Prostate gland (tissue), 2 donors: Measurements from ENCODE around the gene WFS1.

ENCODE experiments used
- CTCF ChIP-seq, 4 experiments: fragments of 200-600 bp in 2 of 4; fragments of 450-650 bp in 2 of 4; sonication (generic) in 2 of 4; IDR thresholded peaks; 1 replicate in 3 of 4; 2 replicates in 1 of 4; pipeline ENCODE4 v1.5.1; 2016 to 2019; ENCODE audit warnings: antibody characterized with exemption in 4 of 4, mild to moderate bottlenecking in 2 of 4, moderate library complexity in 2 of 4
- POLR2A ChIP-seq: fragments of 450-650 bp; IDR thresholded peaks from one replicate; pipeline ENCODE4 v1.6.1; 2016; ENCODE audit warnings: antibody characterized with exemption, mild to moderate bottlenecking
- POLR2AphosphoS5 ChIP-seq: sonication (generic); formaldehyde crosslinking; IDR thresholded peaks from one replicate; pipeline ENCODE4 v1.6.1; 2017; ENCODE audit warnings: antibody characterized with exemption

- TF ChIP-seq CTCF (IDR thresholded peaks at IDR 0.05) (no peak), POLR2AphosphoS5 (no peak), POLR2A (no peak)
Measured at GRCh38 chr4:6338175-6338950, 68.7 kb downstream of the WFS1 start.
